Right renal cortex interstitium (tissue), 3 donors: ENCODE results near the gene DENND2C. TPM values are rescaled to one million over a fixed set of nuclear protein-coding genes. Genes with fewer than 3 reads are reported as not detected.

ENCODE experiments used
- DNase-seq, 3 donors: peaks; one replicate each; pipeline ENCODE4 v3.0.0-alpha.2; 2013; ENCODE audit warnings: low read depth in 3 of 3, low spot score in 2 of 3
- polyA plus RNA-seq, 3 donors: library from polyadenylated mRNA; unstranded; fragments of 120-200 nt; gene quantifications; one replicate each; pipeline ENCODE4 v1.2.1, GENCODE V29; 2013; ENCODE audit not compliant: insufficient read length in 3 of 3

Gene DENND2C, protein sequence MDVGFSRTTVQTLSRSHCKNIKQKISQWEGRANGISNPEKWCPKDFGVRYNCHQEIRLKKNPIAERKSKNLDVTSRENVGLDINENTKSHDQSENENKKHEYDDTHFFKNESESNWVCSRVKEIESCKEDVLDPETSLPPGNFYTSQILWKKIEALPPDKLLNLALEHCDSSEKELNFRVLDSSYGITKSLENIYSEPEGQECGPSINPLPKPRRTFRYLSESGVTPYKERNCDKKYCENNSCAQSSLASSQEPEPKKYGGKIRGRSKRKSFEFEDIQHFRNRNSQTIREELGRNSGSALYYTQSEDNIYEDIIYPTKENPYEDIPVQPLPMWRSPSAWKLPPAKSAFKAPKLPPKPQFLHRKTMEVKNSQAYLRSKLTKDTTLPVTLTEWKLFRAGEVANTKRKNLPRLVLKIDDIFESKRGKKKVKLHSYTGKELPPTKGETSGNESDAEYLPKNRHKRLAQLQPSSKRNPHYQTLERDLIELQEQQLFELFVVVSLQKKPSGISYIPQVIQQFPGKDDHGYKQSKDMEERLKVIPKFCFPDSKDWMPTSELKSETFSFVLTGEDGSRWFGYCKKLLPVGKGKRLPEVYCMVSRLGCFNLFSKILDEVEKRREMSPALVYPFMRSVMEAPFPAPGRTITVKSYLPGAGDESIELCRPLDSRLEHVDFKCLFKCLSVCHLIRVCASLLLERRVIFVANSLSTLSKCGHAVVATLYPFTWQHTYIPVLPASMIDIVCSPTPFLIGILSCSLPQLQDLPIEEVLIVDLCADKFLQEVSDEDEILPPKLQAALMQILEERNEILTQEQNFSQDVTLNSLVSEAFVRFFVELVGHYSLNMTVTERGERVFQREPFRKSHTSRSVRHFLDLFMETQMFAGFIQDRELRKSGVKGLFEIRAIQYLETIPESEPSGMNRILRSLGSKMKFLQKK
- 1 to 10 TPM; 3.1 to 4.5 (median 4.1) TPM for polyA plus RNA-seq

- peak in 1 of 3 donors; percentile 48 for DNase-seq
Observed at GRCh38 chr1:114669562-114670082, at the start of gene DENND2C. DENND2C (minus strand) TSS chr1:114670049; CDS start chr1:114625984, 44,065 bp downstream.

DNA sequence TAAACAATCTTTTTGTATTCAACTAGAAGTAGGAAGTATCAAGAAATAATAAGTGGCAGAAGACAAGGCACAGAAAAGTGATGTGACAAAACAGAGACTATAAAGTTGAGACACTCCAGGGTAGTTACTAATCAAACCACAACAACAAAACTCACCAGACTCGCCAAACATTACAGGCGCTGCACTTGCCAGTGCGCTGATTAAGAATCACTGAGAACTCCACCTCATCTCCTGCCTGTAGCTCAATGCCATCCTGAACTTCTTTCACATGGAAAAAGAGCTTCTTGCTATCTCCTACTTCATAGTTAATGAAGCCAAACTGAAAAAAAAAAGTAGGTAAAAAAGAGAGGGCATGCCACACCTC, 49.6 kb upstream of the DENND2C start:
- DNase-seq, result no peak

- DNase-seq, result no peak
Observed at GRCh38 chr1:114718661-114719423, 49.0 kb upstream of the DENND2C start.

GRCh38 chr1:114716304-114717170, 46.7 kb upstream of the DENND2C start, which contains the start of gene NRAS:
NRAS (minus strand) TSS chr1:114716771; CDS start chr1:114716160, 611 bp downstream.
- DNase-seq, result peak; percentile 80 to 88 (median 80)

DNA sequence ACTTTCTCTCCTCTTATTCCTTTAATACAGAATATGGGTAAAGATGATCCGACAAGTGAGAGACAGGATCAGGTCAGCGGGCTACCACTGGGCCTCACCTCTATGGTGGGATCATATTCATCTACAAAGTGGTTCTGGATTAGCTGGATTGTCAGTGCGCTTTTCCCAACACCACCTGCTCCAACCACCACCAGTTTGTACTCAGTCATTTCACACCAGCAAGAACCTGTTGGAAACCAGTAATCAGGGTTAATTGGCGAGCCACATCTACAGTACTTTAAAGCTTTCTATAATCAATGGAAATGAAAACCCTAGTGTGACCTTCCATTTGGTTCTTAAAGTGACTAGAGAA, 46.1 kb upstream of the DENND2C start:
- no peak for DNase-seq

DNA sequence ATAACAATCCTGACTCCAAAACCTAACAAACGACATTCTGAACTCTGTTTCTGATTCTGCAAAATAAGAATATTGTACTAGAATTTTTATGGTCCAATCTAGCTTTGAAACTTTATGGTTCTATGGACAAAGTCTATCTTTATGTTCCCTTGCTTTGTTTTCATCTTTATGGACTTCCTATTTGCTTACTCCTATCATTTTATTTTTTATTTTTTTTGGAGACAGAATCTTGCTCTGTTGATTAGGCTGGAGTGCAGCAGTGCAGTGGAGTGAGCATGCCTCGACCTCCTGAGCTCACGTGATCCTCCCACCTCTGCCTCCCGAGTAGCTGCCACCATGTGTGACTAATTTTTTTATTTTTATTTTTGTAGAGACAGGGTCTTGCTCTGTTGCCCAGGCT, 43.1 kb upstream of the DENND2C start:
- DNase-seq, result no peak

GRCh38 chr1:114710360-114710759, 40.5 kb upstream of the DENND2C start:
- no peak for DNase-seq

DNA sequence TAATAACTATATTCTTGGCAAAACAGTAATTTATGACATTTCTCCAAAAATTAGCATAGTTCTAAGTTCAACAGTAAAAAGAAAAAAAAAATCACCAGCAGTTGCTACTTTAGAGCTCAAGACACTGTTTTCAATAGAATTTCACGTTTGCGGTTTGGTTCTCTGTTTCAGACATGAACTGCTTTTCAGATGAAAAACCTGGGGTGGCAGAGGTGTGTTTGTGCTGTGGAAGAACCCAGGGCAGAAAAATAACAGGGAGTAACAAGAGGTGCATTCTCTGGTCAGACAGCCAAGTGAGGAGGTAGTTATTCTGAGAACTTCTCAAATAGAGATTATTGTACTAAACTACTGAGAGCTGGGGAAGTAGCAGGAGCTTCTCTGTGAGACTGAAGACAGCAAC, 37.8 kb upstream of the DENND2C start:
- no peak for DNase-seq

- DNase-seq, result no peak
Observed at GRCh38 chr1:114703242-114703641, 33.4 kb upstream of the DENND2C start.

GRCh38 chr1:114702737-114703136, 32.9 kb upstream of the DENND2C start:
- no peak for DNase-seq

GRCh38 chr1:114701931-114702330, 32.1 kb upstream of the DENND2C start:
- no peak for DNase-seq

DNA sequence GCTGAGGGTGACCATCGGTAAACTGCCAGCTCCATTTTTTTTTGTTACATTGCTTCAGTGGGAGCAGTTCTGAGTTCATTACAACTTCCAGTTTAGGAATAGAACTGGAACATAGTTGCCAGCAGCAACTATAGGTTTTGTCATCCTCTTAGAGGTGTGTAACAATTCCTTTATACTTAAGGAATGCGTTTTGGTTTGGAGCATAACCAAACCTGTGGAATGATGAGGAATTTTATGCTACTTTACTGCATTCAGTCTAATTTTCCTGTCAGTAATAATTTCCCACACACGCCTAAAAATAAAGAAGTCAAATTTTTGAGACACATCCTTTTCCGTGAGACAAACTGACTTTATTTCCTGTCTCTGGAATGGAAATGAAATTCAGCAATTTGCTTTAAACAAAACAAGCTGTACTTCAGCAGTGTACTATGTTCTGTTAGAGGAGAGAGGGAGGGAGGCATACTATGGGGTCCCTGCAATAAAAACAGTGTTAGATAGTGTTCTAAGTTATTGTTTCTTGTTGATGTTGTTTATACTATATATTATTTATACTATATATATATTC, 30.3 kb upstream of the DENND2C start:
- no peak for DNase-seq

- no peak for DNase-seq
Observed at GRCh38 chr1:114696810-114697209, 27.0 kb upstream of the DENND2C start.

DNA sequence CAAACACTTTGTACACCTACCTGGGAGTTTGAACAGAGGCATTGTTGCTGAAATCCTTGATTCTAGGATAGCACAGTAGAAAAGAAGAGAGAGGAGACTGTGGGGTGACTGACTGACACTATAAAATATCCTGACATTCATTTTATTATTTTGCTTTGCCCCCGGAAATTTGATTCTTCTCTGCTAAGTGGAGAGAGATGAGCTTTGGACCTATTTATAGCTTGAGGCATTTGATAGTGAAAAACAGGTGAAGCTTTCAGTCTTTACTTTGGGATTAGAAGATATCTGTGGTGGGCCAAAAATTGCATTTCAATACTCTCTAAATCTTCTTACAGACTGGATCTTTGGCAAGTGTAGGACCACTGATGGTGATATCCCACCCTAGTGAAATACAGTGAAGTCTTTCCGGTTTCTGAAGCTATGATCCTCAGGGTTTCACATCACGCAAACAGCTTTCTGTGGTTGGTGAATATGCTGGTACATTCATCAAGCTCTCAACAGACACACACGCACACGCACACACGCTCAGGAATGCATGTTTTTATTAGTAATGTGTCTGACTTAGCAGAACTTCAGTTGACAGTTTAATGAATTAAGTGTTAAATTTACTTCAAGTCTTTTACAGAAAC, 25.7 kb upstream of the DENND2C start, which contains the start of gene AMPD1:
Gene AMPD1 (minus strand): TSS at position 117 of the 629 bp plus-strand sequence. CDS start 75 bp downstream, at position 42.
- DNase-seq, result no peak

DNA sequence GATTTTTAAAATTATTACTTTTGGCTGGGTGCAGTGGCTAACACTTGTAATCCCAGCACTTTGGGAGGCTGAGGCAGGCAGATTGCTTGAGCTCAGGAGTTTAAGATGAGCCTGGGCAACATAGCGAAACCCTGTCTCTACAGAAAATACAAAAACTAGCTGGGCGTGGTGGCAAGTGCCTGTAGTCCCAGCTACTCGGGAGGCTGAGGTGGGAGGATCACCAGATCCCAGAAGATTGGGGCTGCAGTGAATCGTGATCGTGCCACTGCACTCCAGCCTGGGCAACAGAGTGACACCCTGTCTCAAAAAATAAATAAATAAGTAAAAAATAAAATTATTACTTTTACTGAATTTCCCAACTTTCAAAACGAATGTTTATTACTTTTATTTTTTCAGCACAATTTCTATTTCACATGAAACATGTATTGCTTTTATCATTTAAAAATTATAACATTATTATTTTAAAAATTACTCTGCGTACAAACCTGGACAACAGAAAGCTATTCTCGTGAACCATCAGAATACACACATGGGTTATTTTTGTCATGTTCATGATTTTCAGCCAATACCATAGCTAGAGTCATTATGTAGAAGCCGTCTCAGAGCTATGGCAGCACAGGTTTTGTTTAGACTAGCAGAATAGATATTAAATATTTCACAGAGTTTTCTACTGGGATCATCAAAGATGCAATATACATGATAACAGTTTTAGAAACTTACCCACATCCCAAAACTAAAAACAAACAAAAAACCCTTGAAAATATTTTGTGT, 24.9 kb upstream of the DENND2C start:
- no peak for DNase-seq

- no peak for DNase-seq
Observed at GRCh38 chr1:114692947-114693346, 23.1 kb upstream of the DENND2C start.

DNA sequence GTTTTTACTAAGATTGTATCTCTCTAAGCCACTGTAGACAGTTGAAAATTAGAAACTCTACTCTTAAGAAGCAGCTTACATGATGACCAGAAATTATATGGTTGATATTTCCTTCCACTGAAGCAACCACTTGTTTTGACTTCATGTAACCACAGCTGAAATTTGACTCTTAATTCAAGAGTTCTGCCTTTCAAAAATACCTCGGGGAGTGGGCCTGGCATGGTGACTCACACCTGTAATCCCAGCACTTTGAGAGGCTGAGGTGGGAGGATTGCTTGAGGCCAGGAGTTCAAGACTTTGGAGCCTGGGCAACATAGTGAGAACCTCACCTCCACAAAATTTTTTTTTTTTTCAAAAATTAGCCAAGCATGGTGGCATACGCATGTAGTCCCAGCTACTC, 21.2 kb upstream of the DENND2C start:
- DNase-seq, result no peak

DNA sequence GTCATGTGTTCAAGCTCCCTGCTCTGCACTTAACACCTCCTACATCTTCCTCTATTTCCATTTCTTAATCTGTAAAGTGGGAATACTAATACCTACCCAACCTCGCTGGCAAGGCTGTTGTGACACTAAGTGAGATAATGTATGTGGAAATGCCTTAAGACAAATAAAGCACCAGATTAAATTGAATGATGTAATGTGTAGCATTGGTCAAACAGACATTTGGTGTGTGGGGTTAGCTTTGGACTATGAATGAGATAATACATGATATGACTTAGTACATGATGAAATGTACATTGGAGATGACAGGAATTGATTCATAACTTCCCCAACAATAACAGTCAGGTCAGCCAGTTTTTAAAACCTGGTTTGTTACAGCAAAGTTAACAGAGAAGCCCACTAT, 20.3 kb upstream of the DENND2C start:
- no peak for DNase-seq
